Keratinocyte (primary cell): ENCODE data around the gene HORMAD2. TPM values are rescaled to one million over a fixed set of nuclear protein-coding genes. Genes with fewer than 3 reads are reported as not detected.

Experiments used
- DNase-seq: peaks from one replicate; pipeline ENCODE4 v3.0.0-alpha.2; 2011; ENCODE audit warnings: low read depth, missing footprints, low spot score
- FAIRE-seq: peaks from 2 replicates; lab custom pipeline; 2011; peaks lifted over from hg19 to GRCh38; lab: Jason Lieb, UNC
- H2AFZ ChIP-seq: 2 replicates; pipeline ENCODE4 v1.6.0; 2012; ENCODE audit warnings: low read length, control low read depth, inconsistent platforms; ENCODE audit not compliant: control insufficient read depth
- H3K27ac ChIP-seq: 2 replicates; pipeline ENCODE4 v1.5.1; 2011; ENCODE audit warnings: low read length; ENCODE audit not compliant: control insufficient read depth, insufficient read depth
- H3K27me3 ChIP-seq: 3 replicates; pipeline ENCODE4 v1.6.0; 2011; ENCODE audit warnings: low read length; ENCODE audit not compliant: control insufficient read depth, insufficient read depth; ENCODE audit errors: extremely low read depth
- H3K36me3 ChIP-seq, 2 experiments: 2 replicates in 1 of 2; 3 replicates in 1 of 2; pipeline ENCODE4 v1.5.1; 2011; ENCODE audit warnings: low read length in 2 of 2, mild to moderate bottlenecking in 1 of 2; ENCODE audit not compliant: control insufficient read depth in 2 of 2, insufficient read depth in 2 of 2; ENCODE audit errors: extremely low read depth in 1 of 2
- H3K4me1 ChIP-seq: 3 replicates; pipeline ENCODE4 v1.5.1; 2011; ENCODE audit warnings: low read length; ENCODE audit not compliant: control insufficient read depth, insufficient read depth; ENCODE audit errors: extremely low read depth
- H3K4me2 ChIP-seq: 3 replicates; pipeline ENCODE4 v1.6.0; 2011; ENCODE audit warnings: low read depth, low read length; ENCODE audit not compliant: control insufficient read depth, insufficient read depth; ENCODE audit errors: extremely low read depth
- H3K4me3 ChIP-seq, 3 experiments: fragments of 200-600 bp in 1 of 3; sonication (generic) in 1 of 3; 2 replicates in 2 of 3; 3 replicates in 1 of 3; pipeline ENCODE4 v1.5.1; 2011 to 2016; ENCODE audit warnings: low read length in 3 of 3, mild to moderate bottlenecking in 3 of 3, control low read depth in 2 of 3, inconsistent platforms in 1 of 3, low read depth in 1 of 3, mixed read lengths in 1 of 3, mixed run types in 1 of 3, moderate library complexity in 1 of 3; ENCODE audit not compliant: control insufficient read depth in 2 of 3, insufficient read depth in 2 of 3; ENCODE audit errors: extremely low read depth in 1 of 3
- H3K79me2 ChIP-seq: 2 replicates; pipeline ENCODE4 v1.6.0; 2012; ENCODE audit warnings: low read length; ENCODE audit not compliant: control insufficient read depth, insufficient read depth
- H3K9ac ChIP-seq: 3 replicates; pipeline ENCODE4 v1.6.0; 2011; ENCODE audit warnings: low read length; ENCODE audit not compliant: control insufficient read depth, insufficient read depth; ENCODE audit errors: extremely low read depth
- H3K9me1 ChIP-seq: 3 replicates; pipeline ENCODE4 v1.6.0; 2011; ENCODE audit warnings: low read length; ENCODE audit not compliant: control insufficient read depth, insufficient read depth; ENCODE audit errors: extremely low read depth
- H3K9me3 ChIP-seq: 2 replicates; pipeline ENCODE4 v1.5.1; 2012; ENCODE audit warnings: low read depth, low read length; ENCODE audit not compliant: control insufficient read depth
- H4K20me1 ChIP-seq: 3 replicates; pipeline ENCODE4 v1.6.0; 2011; ENCODE audit warnings: low read length; ENCODE audit not compliant: control insufficient read depth, insufficient read depth; ENCODE audit errors: extremely low read depth
- EZH2 ChIP-seq: IDR thresholded peaks from one replicate; pipeline ENCODE4 v1.6.1; 2012; ENCODE audit warnings: inconsistent platforms, mild to moderate bottlenecking, low read length, moderate library complexity
- dilution Hi-C: fragments of 300-500 bp; cut with MboI; formaldehyde crosslinking; loops from one replicate; pipeline ENCODE4 v1.7.0; 2020; ENCODE audit warnings: low sequenced_read_pairs; ENCODE audit not compliant: extremely low pct_ligation_motif_present
- polyA plus RNA-seq, 5 experiments: library from polyadenylated mRNA; depleted of rRNA in 3 of 5; stranded (reverse) in 3 of 5; stranded (forward) in 1 of 5; unstranded in 1 of 5; fragments of >200 nt; gene quantifications; 1 replicate in 1 of 5; 2 replicates in 3 of 5; 3 replicates in 1 of 5; pipeline versions ENCODE4 v1.2.1 to v1.2.3, GENCODE V29; 2011 to 2012; ENCODE audit warnings: missing spikeins in 2 of 5, low read depth in 1 of 5, low replicate concordance in 1 of 5
- TF ChIP-seq, protein P1 (sequence below), 3 experiments: IDR thresholded peaks in 1 of 3; conservative IDR thresholded peaks in 1 of 3; optimal IDR thresholded peaks in 1 of 3; 2 replicates in 2 of 3; 3 replicates in 1 of 3; pipeline versions ENCODE3 to v1.5.1; 2011; ENCODE audit warnings: low read length in 3 of 3, mild to moderate bottlenecking in 3 of 3, moderate library complexity in 2 of 3, control low read depth in 1 of 3, inconsistent platforms in 1 of 3; ENCODE audit not compliant: insufficient read depth in 2 of 3; ENCODE audit errors: extremely low read depth in 1 of 3

HORMAD2 gene
- polyA plus RNA-seq, 1 donor (not counting 4 experiments of a cell fraction or from before 2014, with no cell fraction given) = not detected

DNA sequence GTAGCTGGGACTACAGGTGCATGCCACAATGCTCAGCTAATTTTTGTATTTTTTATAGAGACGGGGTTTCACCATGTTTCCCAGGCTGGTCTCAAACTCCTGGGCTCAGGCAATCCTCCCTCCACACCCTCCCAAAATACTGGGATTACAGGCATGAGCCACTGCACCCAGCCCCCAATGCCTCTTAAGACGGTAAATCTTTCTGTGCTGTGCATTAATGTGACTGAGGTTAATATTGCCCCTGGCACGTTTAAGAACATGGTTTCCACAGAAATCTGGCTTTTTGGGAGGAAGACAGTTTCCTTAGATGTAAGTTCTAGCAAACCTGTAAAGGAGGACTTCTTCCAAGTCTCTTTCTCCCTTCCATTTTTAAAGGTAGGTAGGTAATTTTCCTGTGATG is 6.1 kb upstream of the HORMAD2 start:
- H3K4me2 ChIP-seq = no peak overlapping the region
- no peaks in the 10 kb centered on the region for H3K79me2 ChIP-seq
- H3K9me3 ChIP-seq = no peaks in the 10 kb centered on the region
- TF ChIP-seq, protein P1, sequence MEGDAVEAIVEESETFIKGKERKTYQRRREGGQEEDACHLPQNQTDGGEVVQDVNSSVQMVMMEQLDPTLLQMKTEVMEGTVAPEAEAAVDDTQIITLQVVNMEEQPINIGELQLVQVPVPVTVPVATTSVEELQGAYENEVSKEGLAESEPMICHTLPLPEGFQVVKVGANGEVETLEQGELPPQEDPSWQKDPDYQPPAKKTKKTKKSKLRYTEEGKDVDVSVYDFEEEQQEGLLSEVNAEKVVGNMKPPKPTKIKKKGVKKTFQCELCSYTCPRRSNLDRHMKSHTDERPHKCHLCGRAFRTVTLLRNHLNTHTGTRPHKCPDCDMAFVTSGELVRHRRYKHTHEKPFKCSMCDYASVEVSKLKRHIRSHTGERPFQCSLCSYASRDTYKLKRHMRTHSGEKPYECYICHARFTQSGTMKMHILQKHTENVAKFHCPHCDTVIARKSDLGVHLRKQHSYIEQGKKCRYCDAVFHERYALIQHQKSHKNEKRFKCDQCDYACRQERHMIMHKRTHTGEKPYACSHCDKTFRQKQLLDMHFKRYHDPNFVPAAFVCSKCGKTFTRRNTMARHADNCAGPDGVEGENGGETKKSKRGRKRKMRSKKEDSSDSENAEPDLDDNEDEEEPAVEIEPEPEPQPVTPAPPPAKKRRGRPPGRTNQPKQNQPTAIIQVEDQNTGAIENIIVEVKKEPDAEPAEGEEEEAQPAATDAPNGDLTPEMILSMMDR (optimal IDR thresholded peaks at IDR 0.05 in 1 of 3, IDR thresholded peaks at IDR 0.05 in 1 of 3, conservative IDR thresholded peaks at IDR 0.05 in 1 of 3; ENCODE audit: extremely low read depth in 1 of 3, insufficient read depth in 2 of 3, low read length in 3 of 3) = no peak
- no peak for TF ChIP-seq EZH2
- no peaks in the 10 kb centered on the region for H3K9me1 ChIP-seq
- peaks cover 4% of the 10 kb centered on the region for H3K4me1 ChIP-seq
- DNase-seq (no peak), FAIRE-seq (no peak)
- no peak overlapping the region for H2AFZ ChIP-seq
- H4K20me1 ChIP-seq = no peaks in the 10 kb centered on the region
- no peak overlapping the region for H3K9ac ChIP-seq
- H3K4me3 ChIP-seq = no peak overlapping the region
- H3K27ac ChIP-seq = no peak overlapping the region
- dilution Hi-C loops = no loop called here
- H3K27me3 ChIP-seq = peaks cover 7% of the 10 kb centered on the region
- no peaks in the 10 kb centered on the region for H3K36me3 ChIP-seq

DNA sequence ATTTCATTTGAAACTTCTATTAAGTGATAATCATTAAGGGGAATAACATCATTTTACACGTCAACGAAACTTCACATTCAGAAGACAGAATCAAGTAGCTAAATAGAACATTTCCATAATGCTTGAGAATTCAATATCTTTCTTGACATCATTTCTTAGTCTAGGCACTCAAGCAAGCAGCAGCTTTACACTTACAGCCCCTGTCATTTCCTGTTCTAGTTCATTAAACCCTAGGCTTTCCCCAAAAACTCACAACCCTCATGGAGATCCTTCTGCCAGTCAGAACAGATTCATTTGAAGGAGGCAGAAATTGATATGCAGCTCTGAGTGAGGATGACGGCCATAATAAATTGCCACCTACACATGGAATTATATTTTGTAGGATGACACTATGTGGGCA is 5.3 kb upstream of the HORMAD2 start:
- H3K9me3 ChIP-seq = no peaks in the 10 kb centered on the region
- no peaks in the 10 kb centered on the region for H4K20me1 ChIP-seq
- DNase-seq (no peak), FAIRE-seq (no peak)
- no peak overlapping the region for H3K9ac ChIP-seq
- H3K27me3 ChIP-seq = peaks cover 7% of the 10 kb centered on the region
- TF ChIP-seq, protein P1 (optimal IDR thresholded peaks at IDR 0.05 in 1 of 3, IDR thresholded peaks at IDR 0.05 in 1 of 3, conservative IDR thresholded peaks at IDR 0.05 in 1 of 3; ENCODE audit: extremely low read depth in 1 of 3, insufficient read depth in 2 of 3, low read length in 3 of 3) = no peak
- no peak for TF ChIP-seq EZH2
- dilution Hi-C loops = no loop called here
- peaks cover 4% of the 10 kb centered on the region for H3K4me1 ChIP-seq
- no peak overlapping the region for H3K4me2 ChIP-seq
- H3K9me1 ChIP-seq = no peaks in the 10 kb centered on the region
- no peak overlapping the region for H3K4me3 ChIP-seq
- no peaks in the 10 kb centered on the region for H3K79me2 ChIP-seq
- H3K27ac ChIP-seq = no peak overlapping the region
- no peaks in the 10 kb centered on the region for H3K36me3 ChIP-seq
- H2AFZ ChIP-seq = no peak overlapping the region
